Mesenchymal stem cell (in vitro differentiated cells and primary cell): Measurements from ENCODE around the gene NOTCH1.

ENCODE experiments used
- DNase-seq: peaks from one replicate; pipeline ENCODE4 v3.0.0-alpha.2; 2013
- H2AFZ ChIP-seq: one replicate; pipeline ENCODE4 v1.6.1; 2013; ENCODE audit warnings: low read depth, mild to moderate bottlenecking, control low read depth, inconsistent platforms, low read length, moderate library complexity
- H2AK5ac ChIP-seq: 2 replicates; pipeline ENCODE4 v1.6.1; 2013; ENCODE audit warnings: low read length, moderate library complexity, mild to moderate bottlenecking, inconsistent platforms; ENCODE audit not compliant: severe bottlenecking
- H2BK120ac ChIP-seq: one replicate; pipeline ENCODE4 v1.6.1; 2013; ENCODE audit warnings: low read depth, mild to moderate bottlenecking, inconsistent platforms, low read length, moderate library complexity
- H2BK12ac ChIP-seq, 2 experiments: one replicate each; pipeline ENCODE4 v1.6.1; 2013; ENCODE audit warnings: inconsistent platforms in 2 of 2, low read length in 2 of 2, mild to moderate bottlenecking in 2 of 2, moderate library complexity in 2 of 2, control low read depth in 1 of 2
- H2BK15ac ChIP-seq: one replicate; pipeline ENCODE4 v1.6.1; 2013; ENCODE audit warnings: mild to moderate bottlenecking, low read depth, inconsistent platforms; ENCODE audit not compliant: poor library complexity, severe bottlenecking
- H2BK5ac ChIP-seq: 2 replicates; pipeline ENCODE4 v1.6.1; 2013; ENCODE audit warnings: low read depth, mild to moderate bottlenecking, low read length, control low read depth, inconsistent platforms; ENCODE audit not compliant: poor library complexity, severe bottlenecking
- H3K14ac ChIP-seq, 2 experiments: one replicate each; pipeline ENCODE4 v1.6.1; 2013; ENCODE audit warnings: inconsistent platforms in 2 of 2, low read length in 2 of 2, control low read depth in 1 of 2, mild to moderate bottlenecking in 1 of 2, moderate library complexity in 1 of 2
- H3K18ac ChIP-seq, 2 experiments: one replicate each; pipeline ENCODE4 v1.6.1; 2013; ENCODE audit warnings: inconsistent platforms in 2 of 2, low read length in 2 of 2, control low read depth in 1 of 2, low read depth in 1 of 2, mild to moderate bottlenecking in 1 of 2
- H3K23ac ChIP-seq, 2 experiments: one replicate each; pipeline ENCODE4 v1.6.1; 2013; ENCODE audit warnings: inconsistent platforms in 2 of 2, low read length in 2 of 2, mild to moderate bottlenecking in 2 of 2, moderate library complexity in 2 of 2, control low read depth in 1 of 2
- H3K27ac ChIP-seq: 2 replicates; pipeline ENCODE4 v1.5.1; 2013; ENCODE audit warnings: mild to moderate bottlenecking, moderate library complexity, low read length, control low read depth, inconsistent platforms; ENCODE audit not compliant: poor library complexity, severe bottlenecking
- H3K27me3 ChIP-seq, 2 experiments: 2 replicates each; pipeline versions ENCODE4 v1.6.1 to v1.7.0; 2013; ENCODE audit warnings: low read length in 2 of 2, mild to moderate bottlenecking in 2 of 2, moderate library complexity in 2 of 2, control low read depth in 1 of 2, inconsistent platforms in 1 of 2; ENCODE audit not compliant: control insufficient read depth in 1 of 2, insufficient read depth in 1 of 2
- H3K36me3 ChIP-seq, 2 experiments: 2 replicates each; pipeline versions ENCODE4 v1.6.1 to v1.7.0; 2013; ENCODE audit warnings: low read length in 2 of 2, control low read depth in 1 of 2, inconsistent platforms in 1 of 2, low read depth in 1 of 2, mild to moderate bottlenecking in 1 of 2; ENCODE audit not compliant: insufficient read depth in 2 of 2, control insufficient read depth in 1 of 2
- H3K4ac ChIP-seq, 2 experiments: one replicate each; pipeline ENCODE4 v1.6.1; 2013; ENCODE audit warnings: inconsistent platforms in 2 of 2, low read length in 2 of 2, mild to moderate bottlenecking in 2 of 2, moderate library complexity in 2 of 2, control low read depth in 1 of 2, low read depth in 1 of 2
- H3K4me1 ChIP-seq: 2 replicates; pipeline ENCODE4 v1.6.1; 2013; ENCODE audit warnings: low read depth, low read length, control low read depth; ENCODE audit not compliant: control insufficient read depth, insufficient read depth
- H3K4me2 ChIP-seq: 2 replicates; pipeline ENCODE4 v1.6.1; 2013; ENCODE audit warnings: low read length, mild to moderate bottlenecking, inconsistent platforms; ENCODE audit not compliant: poor library complexity, severe bottlenecking
- H3K4me3 ChIP-seq, 2 experiments: 2 replicates each; pipeline versions ENCODE4 v1.5.1 to v1.7.0; 2013; ENCODE audit warnings: low read length in 2 of 2, mild to moderate bottlenecking in 2 of 2, control low read depth in 1 of 2, low read depth in 1 of 2; ENCODE audit not compliant: insufficient read depth in 1 of 2
- H3K79me1 ChIP-seq: replicated peaks from 2 replicates; pipeline ENCODE4 v1.6.1; 2013; ENCODE audit warnings: mild to moderate bottlenecking, control low read depth, low read length, inconsistent platforms; ENCODE audit not compliant: poor library complexity, severe bottlenecking
- H3K9ac ChIP-seq: 2 replicates; pipeline ENCODE4 v1.7.0; 2013; ENCODE audit warnings: mild to moderate bottlenecking, low read length, moderate library complexity
- H3K9me3 ChIP-seq: 2 replicates; pipeline ENCODE4 v1.7.0; 2013; ENCODE audit warnings: mild to moderate bottlenecking, low read length; ENCODE audit not compliant: control insufficient read depth
- H4K8ac ChIP-seq: one replicate; pipeline ENCODE4 v1.6.1; 2013; ENCODE audit warnings: inconsistent platforms, mild to moderate bottlenecking, low read length, moderate library complexity
- H4K91ac ChIP-seq: one replicate; pipeline ENCODE4 v1.6.1; 2013; ENCODE audit warnings: mild to moderate bottlenecking, low read length, inconsistent platforms
- WGBS: methylation state at CpG from one replicate; pipeline ENCODE4 v1.1.7; 2013; ENCODE audit warnings: mixed read lengths; 5-methylcytosine and 5-hydroxymethylcytosine counted together

The NOTCH1 gene

GRCh38 chr9:136587944-136588662 lies 42.3 kb upstream of the NOTCH1 start:
- peak overlapping the region; percentile 44 for H3K4me2 ChIP-seq
- H3K36me3 ChIP-seq: peaks cover 0 to 2% of the 10 kb centered on the region in 2 experiments
- peak overlapping the region; percentile 82 for H2BK15ac ChIP-seq
- H3K18ac ChIP-seq: peak overlapping the region; percentile 87 to 99
- H2AK5ac ChIP-seq: peak overlapping the region; percentile 76
- H3K4me1 ChIP-seq: peaks cover 49% of the 10 kb centered on the region
- DNase-seq: peak; percentile 53
- no peaks in the 10 kb centered on the region for H3K9me3 ChIP-seq
- H3K4ac ChIP-seq: peak overlapping the region; percentile 85 to 98
- no peak overlapping the region for H3K9ac ChIP-seq
- H2BK12ac ChIP-seq: peak overlapping the region; percentile 60 to 98
- peaks cover 0 to 72% of the 10 kb centered on the region in 2 experiments for H3K27me3 ChIP-seq
- H3K79me1 ChIP-seq: no peaks in the 10 kb centered on the region
- peak overlapping the region; percentile 33 for H2AFZ ChIP-seq
- H3K4me3 ChIP-seq: no peak overlapping the region
- no peak overlapping the region for H2BK5ac ChIP-seq
- H4K8ac ChIP-seq: peak overlapping the region; percentile 99
- peak overlapping the region; percentile 94 for H2BK120ac ChIP-seq
- peak overlapping the region in 1 of 2 experiments; percentile 64 for H3K14ac ChIP-seq
- 9% methylated on average over 17 of the region's 22 CpGs for WGBS
- peak overlapping the region; percentile 100 for H4K91ac ChIP-seq
- H3K23ac ChIP-seq: peak overlapping the region in 1 of 2 experiments; percentile 81
- peak overlapping the region; percentile 12 for H3K27ac ChIP-seq

GRCh38 chr9:136587145-136587943 lies 41.5 kb upstream of the NOTCH1 start:
- 16% methylated on average over 32 of the region's 33 CpGs for WGBS
- Histone ChIP-seq H2BK15ac (peak overlapping the region; percentile 65), H3K79me1 (no peaks in the 10 kb centered on the region), H2BK12ac (peak overlapping the region; percentile 98), H2AFZ (no peak overlapping the region), H3K36me3 (peaks cover 0 to 2% of the 10 kb centered on the region in 2 experiments), H2BK120ac (peak overlapping the region; percentile 94), H3K4ac (peak overlapping the region; percentile 85 to 96), H3K4me2 (peak overlapping the region; percentile 31), H3K4me1 (peaks cover 49% of the 10 kb centered on the region), H4K8ac (peak overlapping the region; percentile 99), H2BK5ac (peak overlapping the region; percentile 47), H2AK5ac (peak overlapping the region; percentile 77), H3K9ac (peak overlapping the region; percentile 26), H3K23ac (no peak overlapping the region), H3K9me3 (no peaks in the 10 kb centered on the region), H3K27ac (no peak overlapping the region), H4K91ac (peak overlapping the region; percentile 100), H3K14ac (peak overlapping the region; percentile 51 to 83), H3K27me3 (peaks cover 0 to 65% of the 10 kb centered on the region in 2 experiments), H3K4me3 (peak overlapping the region in 1 of 2 experiments; percentile 18), H3K18ac (peak overlapping the region; percentile 98 to 99)
- DNase-seq: peak; percentile 80

DNA sequence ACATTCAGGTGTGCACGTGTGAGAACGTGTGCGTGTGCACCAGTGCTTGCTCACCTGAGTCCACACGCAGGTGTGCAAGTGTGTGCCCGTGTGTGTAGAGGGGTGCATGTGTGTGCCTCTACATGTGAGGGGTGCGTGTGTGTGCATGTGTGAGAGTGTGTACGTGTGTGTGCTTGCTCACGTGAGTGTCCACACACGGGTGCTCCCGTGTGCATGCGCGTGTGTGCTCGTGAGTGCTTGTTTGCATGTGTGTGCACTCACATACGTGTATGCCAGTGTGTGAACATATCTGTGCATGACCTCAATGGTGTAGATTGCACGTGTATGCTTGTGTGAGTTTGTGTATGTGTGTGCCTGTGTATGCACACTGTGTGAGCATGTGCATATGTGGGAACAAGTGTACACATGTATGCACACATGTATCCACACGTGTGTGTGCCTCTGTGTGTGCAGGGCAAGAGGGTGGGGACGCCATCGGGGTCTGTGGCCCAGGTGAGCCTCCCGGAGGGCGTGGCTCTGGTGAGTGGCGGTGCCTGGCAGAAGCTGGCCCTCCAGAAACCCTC lies 40.6 kb upstream of the NOTCH1 start:
- H3K27ac ChIP-seq: no peak overlapping the region
- no peaks in the 10 kb centered on the region for H3K79me1 ChIP-seq
- H2BK5ac ChIP-seq: no peak overlapping the region
- peak overlapping the region; percentile 32 to 63 for H3K4ac ChIP-seq
- no peak overlapping the region for H2BK15ac ChIP-seq
- no peak overlapping the region for H3K23ac ChIP-seq
- H3K18ac ChIP-seq: peak overlapping the region; percentile 74 to 78
- H3K4me2 ChIP-seq: no peak overlapping the region
- H3K14ac ChIP-seq: peak overlapping the region in 1 of 2 experiments; percentile 45
- H2BK120ac ChIP-seq: peak overlapping the region; percentile 24
- H2AFZ ChIP-seq: no peak overlapping the region
- DNase-seq: no peak
- H3K4me1 ChIP-seq: peaks cover 49% of the 10 kb centered on the region
- peak overlapping the region; percentile 85 for H4K91ac ChIP-seq
- peak overlapping the region; percentile 45 to 91 for H2BK12ac ChIP-seq
- H3K9ac ChIP-seq: no peak overlapping the region
- H3K36me3 ChIP-seq: peaks cover 0 to 2% of the 10 kb centered on the region in 2 experiments
- no peaks in the 10 kb centered on the region for H3K9me3 ChIP-seq
- WGBS: 93% methylated on average over 21 of the region's 21 CpGs
- H2AK5ac ChIP-seq: no peak overlapping the region
- peaks cover 0 to 56% of the 10 kb centered on the region in 2 experiments for H3K27me3 ChIP-seq
- no peak overlapping the region for H3K4me3 ChIP-seq
- H4K8ac ChIP-seq: peak overlapping the region; percentile 76
